NB4 (cell line): Measurements from ENCODE around the gene HDAC5.
"Not testable (repeated sequence)": the region's sequence is repeated elsewhere in the genome, so short reads cannot be mapped to it uniquely, and the experiment has no call there.

ENCODE experiments used
- DNase-seq: peaks from one replicate; pipeline ENCODE4 v3.0.0; 2010; ENCODE audit warnings: low read depth
- H3K4me3 ChIP-seq: one replicate; pipeline ENCODE4 v1.5.1; 2011; ENCODE audit warnings: mild to moderate bottlenecking, low read depth, low read length, moderate library complexity
- CTCF ChIP-seq: IDR thresholded peaks from one replicate; pipeline ENCODE4 v1.5.1; 2012; ENCODE audit warnings: low read depth, low read length
- MAX ChIP-seq: IDR thresholded peaks from 2 replicates; pipeline ENCODE4 v1.6.1; 2011; ENCODE audit warnings: low read depth, low read length
- MYC ChIP-seq: IDR thresholded peaks from 2 replicates; pipeline ENCODE4 v1.6.1; 2011; ENCODE audit warnings: low read depth, low read length
- POLR2A ChIP-seq: IDR thresholded peaks from 2 replicates; pipeline ENCODE4 v1.6.1; 2011; ENCODE audit warnings: mild to moderate bottlenecking; ENCODE audit not compliant: insufficient read length; ENCODE audit errors: extremely low read depth

The HDAC5 gene

GRCh38 chr17:44059101-44059892 is 64.1 kb downstream of the HDAC5 start:
- no peak overlapping the region for H3K4me3 ChIP-seq
- DNase-seq: no peak
- TF ChIP-seq MAX (no peak), POLR2A (no peak), MYC (no peak), CTCF (no peak)

- no peak for DNase-seq
- no peak overlapping the region for H3K4me3 ChIP-seq
- TF ChIP-seq CTCF (no peak), MAX (no peak), POLR2A (no peak), MYC (no peak)
Measured at GRCh38 chr17:44053125-44053872, 70.1 kb downstream of the HDAC5 start.

- no peak for DNase-seq
- no peak overlapping the region for H3K4me3 ChIP-seq
- no peak for TF ChIP-seq POLR2A
Measured at GRCh38 chr17:44049294-44050060, 74.0 kb downstream of the HDAC5 start.

GRCh38 chr17:44046893-44047292 is 76.5 kb downstream of the HDAC5 start:
- DNase-seq, H3K4me3 ChIP-seq: not testable (repeated sequence)

- TF ChIP-seq MAX: no peak
- TF ChIP-seq CTCF: no peak
- no peak for TF ChIP-seq MYC
- no peak for TF ChIP-seq POLR2A
- DNase-seq: no peak
Measured at GRCh38 chr17:44045486-44045885, 78.0 kb downstream of the HDAC5 start.

GRCh38 chr17:44044071-44044470 is 79.4 kb downstream of the HDAC5 start:
- DNase-seq: no peak
- no peak for TF ChIP-seq MYC
- no peak for TF ChIP-seq POLR2A
- TF ChIP-seq CTCF: no peak
- no peak for TF ChIP-seq MAX
- H3K4me3 ChIP-seq: no peak overlapping the region

More at GRCh38 chr17:44045486-44045885, 78.0 kb downstream of the HDAC5 start:
- no peak overlapping the region for H3K4me3 ChIP-seq
